VCaP (cell line): ENCODE measurements around the gene CLCA1.

Experiments
- H3K27ac ChIP-seq: fragments of 450-650 bp; 2 replicates; pipeline ENCODE4 v1.5.1; 2017
- CTCF ChIP-seq: fragments of 450-650 bp; conservative IDR thresholded peaks from 2 replicates; pipeline ENCODE4 v1.5.1; 2017; ENCODE audit warnings: mild to moderate bottlenecking, moderate library complexity

CLCA1 gene

DNA sequence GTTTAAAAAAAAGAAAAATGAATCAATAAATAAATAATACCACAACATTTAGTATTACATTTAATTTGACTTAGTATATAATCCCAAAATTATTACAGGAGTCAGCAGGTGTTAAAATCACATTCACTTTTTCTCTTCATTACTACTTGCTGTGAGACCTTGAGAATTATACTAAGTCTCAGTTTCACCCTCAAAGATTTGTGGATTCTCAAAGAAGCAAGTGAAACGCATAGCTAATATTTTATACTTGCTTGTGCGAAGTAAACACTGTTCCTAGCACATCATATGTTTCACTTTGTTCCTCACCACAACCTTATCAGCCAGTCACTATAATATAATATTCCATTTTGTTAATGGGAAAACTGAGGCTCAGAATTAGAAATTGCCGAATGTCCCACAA is 4.0 kb downstream of the CLCA1 start:
- no peak for TF ChIP-seq CTCF
- H3K27ac ChIP-seq = no peak overlapping the region

DNA sequence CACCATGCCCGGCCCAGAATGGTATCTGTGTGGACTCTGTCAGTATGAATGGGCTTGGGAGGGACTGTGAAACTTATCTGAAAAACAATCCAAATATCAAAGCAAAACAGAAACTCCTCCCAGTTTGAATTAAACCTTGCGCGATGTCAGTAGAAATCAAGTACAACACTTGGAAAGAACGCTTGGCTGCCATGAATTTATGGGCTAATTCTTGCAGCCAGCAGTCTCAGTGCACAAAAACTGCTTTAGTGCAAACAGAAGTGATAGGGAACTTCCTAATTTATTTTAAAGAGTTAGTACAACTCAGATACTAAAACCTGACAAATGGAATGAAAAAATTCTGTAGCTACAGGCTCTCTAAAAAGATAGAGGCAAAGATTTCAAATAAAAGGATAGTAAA is 8.5 kb downstream of the CLCA1 start:
- H3K27ac ChIP-seq = no peak overlapping the region
- no peak for TF ChIP-seq CTCF

GRCh38 chr1:86477682-86478081 is 9.0 kb downstream of the CLCA1 start:
- TF ChIP-seq CTCF = no peak
- no peak overlapping the region for H3K27ac ChIP-seq

DNA sequence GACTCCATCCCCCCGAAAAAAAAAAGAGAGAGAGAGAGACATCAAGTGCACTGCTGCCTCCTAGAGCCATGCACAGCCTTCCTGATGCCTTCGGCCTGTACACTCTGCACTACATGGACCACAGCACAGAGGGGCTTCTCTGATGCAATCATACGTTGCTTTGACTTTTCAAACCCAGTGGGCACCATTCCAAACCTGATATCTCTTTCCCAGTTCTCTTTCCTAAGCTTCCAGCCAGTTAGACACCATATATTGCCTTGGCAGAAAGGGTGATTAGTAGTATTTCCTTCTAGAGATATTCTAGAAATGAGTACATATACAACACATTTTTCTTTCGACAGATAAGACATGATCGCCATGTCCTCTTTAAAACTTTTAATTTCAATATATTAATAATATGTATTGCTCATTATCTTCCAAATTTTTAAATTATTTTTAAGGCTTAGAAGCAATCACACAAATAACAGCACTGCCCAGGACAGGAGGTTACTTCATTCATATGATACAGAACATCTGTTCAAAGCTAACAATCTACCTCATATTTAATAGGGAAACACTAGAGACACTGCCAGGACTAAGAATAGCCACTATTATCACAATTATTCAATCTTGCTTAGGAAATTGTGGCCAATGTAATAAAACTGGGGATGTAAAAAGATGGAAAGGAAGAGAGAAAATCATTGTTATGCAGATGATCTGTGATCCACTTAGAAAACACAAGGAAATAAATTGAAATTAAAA is 9.9 kb downstream of the CLCA1 start:
- no peak overlapping the region for H3K27ac ChIP-seq
- no peak for TF ChIP-seq CTCF

GRCh38 chr1:86481966-86482365 is 13.2 kb downstream of the CLCA1 start:
- H3K27ac ChIP-seq = no peak overlapping the region
- no peak for TF ChIP-seq CTCF

GRCh38 chr1:86487131-86487810 is 18.5 kb downstream of the CLCA1 start:
- no peak overlapping the region for H3K27ac ChIP-seq

GRCh38 chr1:86487811-86488141 is 19.0 kb downstream of the CLCA1 start:
- TF ChIP-seq CTCF = no peak
- H3K27ac ChIP-seq = no peak overlapping the region

More at GRCh38 chr1:86487131-86487810, 18.5 kb downstream of the CLCA1 start:
- TF ChIP-seq CTCF = no peak
